K562 (cell line): ENCODE data around the gene LYSMD1. TPM values are rescaled to one million over a fixed set of nuclear protein-coding genes. Genes with fewer than 3 reads are reported as not detected.
A peak's percentile ranks its signal among the peaks of the same experiment; 100 is the strongest.

ENCODE experiments used
- ATAC-seq: fragments of 200-7000 bp; cut with Tn5 transposase; 3 replicates; pipeline ENCODE4 v1.9.1; 2020; ENCODE audit warnings: moderate library complexity
- BruUV-seq: library from RNA; stranded (reverse); fragments of 400-500 nt; replicated peaks from 2 replicates; lab custom pipeline; 2021; lab: Mats Ljungman, UMichigan
- CTCF ChIA-PET: fragments of 300-600 bp; formaldehyde crosslinking; extraction: SDS; loops from one replicate; lab custom pipeline; 2021; ENCODE audit warnings: low intra/inter-chr PET ratio; lab: Yijun Ruan, JAX
- POLR2A ChIA-PET: fragments of 300-600, 350-650 bp; sonication (Branson Sonifier 250); formaldehyde crosslinking; extraction: SDS; loops from one replicate; lab custom pipeline; 2021; ENCODE audit warnings: antibody characterized with exemption, inconsistent platforms; lab: Yijun Ruan, JAX
- DNase-seq, 4 experiments: peaks; one replicate each; pipeline versions ENCODE4 v3.0.0 to v3.0.0-alpha.2; 2011 to 2018; ENCODE audit warnings: low spot score in 3 of 4, mixed read lengths in 3 of 4; ENCODE audit errors: extremely low read depth in 1 of 4
- FAIRE-seq: peaks from 2 replicates; lab custom pipeline; 2011; peaks lifted over from hg19 to GRCh38; lab: Jason Lieb, UNC
- H2AFZ ChIP-seq: 2 replicates; pipeline ENCODE4 v1.6.0; 2011; ENCODE audit warnings: low read depth, low read length, control low read depth, inconsistent platforms
- H3K27ac ChIP-seq: fragments of 200-600 bp; 3 replicates; pipeline ENCODE4 v1.8.0; 2011; ENCODE audit warnings: low read depth, mild to moderate bottlenecking, control low read depth, inconsistent platforms, low read length, moderate library complexity, mixed read lengths; ENCODE audit errors: extremely low read depth
- H3K27me3 ChIP-seq, 2 experiments: fragments of 300-600 bp in 1 of 2; 2 replicates in 1 of 2; 3 replicates in 1 of 2; pipeline versions ENCODE4 v1.6.0 to v1.8.0; 2011; ENCODE audit warnings: inconsistent platforms in 2 of 2, low read length in 2 of 2, mild to moderate bottlenecking in 1 of 2, mixed read lengths in 1 of 2, moderate library complexity in 1 of 2; ENCODE audit not compliant: control insufficient read depth in 2 of 2, insufficient read depth in 2 of 2
- H3K36me3 ChIP-seq: fragments of 300-600 bp; 3 replicates; pipeline ENCODE4 v1.8.0; 2011; ENCODE audit warnings: mild to moderate bottlenecking, low read length, inconsistent platforms; ENCODE audit not compliant: control insufficient read depth, insufficient read depth
- H3K4me1 ChIP-seq, 2 experiments: fragments of 200-600 bp in 1 of 2; replicated peaks in 1 of 2; 2 replicates in 1 of 2; 3 replicates in 1 of 2; pipeline versions ENCODE4 v1.5.1 to v1.8.0; 2011; ENCODE audit warnings: inconsistent platforms in 2 of 2, low read length in 2 of 2, mild to moderate bottlenecking in 1 of 2, mixed read lengths in 1 of 2, moderate library complexity in 1 of 2; ENCODE audit not compliant: control insufficient read depth in 2 of 2, insufficient read depth in 2 of 2
- H3K4me2 ChIP-seq: 2 replicates; pipeline ENCODE4 v1.6.1; 2011; ENCODE audit warnings: low read length, control low read depth, inconsistent platforms, mixed read lengths; ENCODE audit not compliant: insufficient read depth
- H3K4me3 ChIP-seq: fragments of 200-600 bp; sonication (generic), shearing (Covaris generic); 2 replicates; pipeline ENCODE4 v1.5.1; 2016; ENCODE audit warnings: control low read depth, inconsistent platforms
- H3K79me2 ChIP-seq: fragments of 200-600 bp; 3 replicates; pipeline ENCODE4 v1.8.0; 2011; ENCODE audit warnings: low read length, inconsistent platforms; ENCODE audit not compliant: control insufficient read depth, insufficient read depth
- H3K9ac ChIP-seq, 2 experiments: 2 replicates each; pipeline versions ENCODE4 v1.6.0 to v1.6.1; 2011; ENCODE audit warnings: low read depth in 2 of 2, low read length in 2 of 2, control low read depth in 1 of 2, inconsistent platforms in 1 of 2, mild to moderate bottlenecking in 1 of 2, mixed read lengths in 1 of 2; ENCODE audit not compliant: insufficient read depth in 1 of 2
- H3K9me1 ChIP-seq: one replicate; pipeline ENCODE4 v1.6.0; 2011; ENCODE audit warnings: inconsistent platforms, mild to moderate bottlenecking, low read length, moderate library complexity; ENCODE audit not compliant: control insufficient read depth, insufficient read depth
- H3K9me3 ChIP-seq: replicated peaks from 2 replicates; pipeline ENCODE4 v1.5.1; 2011; ENCODE audit warnings: low read depth, low read length, inconsistent platforms; ENCODE audit not compliant: control insufficient read depth, insufficient read depth
- H4K20me1 ChIP-seq: replicated peaks from 2 replicates; pipeline ENCODE4 v1.6.1; 2011; ENCODE audit warnings: low read length, inconsistent platforms, mixed read lengths; ENCODE audit not compliant: control insufficient read depth, insufficient read depth
- E2F1 ChIP-seq: sonication (generic); formaldehyde crosslinking; IDR thresholded peaks from 2 replicates; pipeline ENCODE4 v1.8.1; 2023; ENCODE audit warnings: mild to moderate bottlenecking, missing genetic modification reagents, moderate library complexity
- PHF20 ChIP-seq: fragments of 450-650 bp; IDR thresholded peaks from 2 replicates; pipeline ENCODE4 v1.6.1; 2018; ENCODE audit not compliant: partially characterized antibody
- SRSF9 ChIP-seq: fragments of 200-400 bp; formaldehyde crosslinking; IDR thresholded peaks from 2 replicates; pipeline ENCODE4 v1.6.1; 2017; ENCODE audit warnings: low read depth, low read length, borderline replicate concordance
- ZBTB33 ChIP-seq: sonication (generic); formaldehyde crosslinking; IDR thresholded peaks from 2 replicates; pipeline ENCODE4 v1.8.1; 2023; ENCODE audit warnings: mild to moderate bottlenecking, missing genetic modification reagents
- ZNF143 ChIP-seq: sonication (generic); formaldehyde crosslinking; IDR thresholded peaks from 2 replicates; pipeline ENCODE4 v1.9.0; 2022; ENCODE audit warnings: mild to moderate bottlenecking, missing genetic modification reagents
- ZNF263 ChIP-seq: sonication (generic); formaldehyde crosslinking; IDR thresholded peaks from 2 replicates; pipeline ENCODE4 v1.8.0; 2022; ENCODE audit warnings: mild to moderate bottlenecking, missing genetic modification reagents, borderline replicate concordance
- ZNF449 ChIP-seq: fragments of 250-450 bp; sonication (Bioruptor Pico); IDR thresholded peaks from 2 replicates; pipeline ENCODE4 v1.8.0; 2022; ENCODE audit warnings: moderate library complexity, mild to moderate bottlenecking, inconsistent platforms
- WGBS: fragments of 100-300 bp; shearing (Covaris generic); methylation state at CpG from one replicate; pipeline ENCODE4 v1.1.6; 2016; ENCODE audit warnings: low coverage, mixed read lengths; ENCODE audit not compliant: insufficient coverage; ENCODE audit errors: missing lambda C conversion rate; 5-methylcytosine and 5-hydroxymethylcytosine counted together
- in situ Hi-C: fragments of 300-500 bp; cut with MboI; formaldehyde crosslinking; loops from 4 replicates; pipeline ENCODE4 v1.15.0; 2018; ENCODE audit warnings: inconsistent platforms, mixed read lengths
- intact Hi-C: fragments of 100-400 bp; cut with micrococcal nuclease; formaldehyde crosslinking; loops from 2 replicates; pipeline ENCODE4 v1.14.2; 2022
- polyA plus RNA-seq, 8 experiments: library from polyadenylated mRNA; depleted of rRNA in 4 of 8; stranded (reverse) in 5 of 8; unstranded in 3 of 8; fragments of >200 nt; fragmentation: Nextera tagmentation in 2 of 8; fragmentation: Illumina TruSeq in 1 of 8; extraction: Ambion mirVana in 2 of 8; extraction: Trizol in 1 of 8; gene quantifications; 2 replicates each; pipeline versions ENCODE4 v1.2.1 to v1.2.3, GENCODE V29; 2011 to 2014; ENCODE audit warnings: inconsistent platforms in 1 of 8, missing spikeins in 1 of 8
- total RNA-seq, 7 experiments: library from RNA; depleted of rRNA in 6 of 7; stranded (reverse); fragments of >200 nt in 6 of 7; fragmentation: Illumina TruSeq in 2 of 7; extraction: Trizol in 2 of 7; gene quantifications; 2 replicates each; pipeline versions ENCODE4 v1.2.1 to v1.2.3, GENCODE V29; 2011 to 2021; ENCODE audit warnings: low replicate concordance in 1 of 7

LYSMD1 gene
- total and polyA plus RNA-seq, 9 of the 15 experiments (the other 6 are each of a cell fraction or from before 2014, with no cell fraction given): 2.2 to 9.4 (median 6.0) TPM

DNA sequence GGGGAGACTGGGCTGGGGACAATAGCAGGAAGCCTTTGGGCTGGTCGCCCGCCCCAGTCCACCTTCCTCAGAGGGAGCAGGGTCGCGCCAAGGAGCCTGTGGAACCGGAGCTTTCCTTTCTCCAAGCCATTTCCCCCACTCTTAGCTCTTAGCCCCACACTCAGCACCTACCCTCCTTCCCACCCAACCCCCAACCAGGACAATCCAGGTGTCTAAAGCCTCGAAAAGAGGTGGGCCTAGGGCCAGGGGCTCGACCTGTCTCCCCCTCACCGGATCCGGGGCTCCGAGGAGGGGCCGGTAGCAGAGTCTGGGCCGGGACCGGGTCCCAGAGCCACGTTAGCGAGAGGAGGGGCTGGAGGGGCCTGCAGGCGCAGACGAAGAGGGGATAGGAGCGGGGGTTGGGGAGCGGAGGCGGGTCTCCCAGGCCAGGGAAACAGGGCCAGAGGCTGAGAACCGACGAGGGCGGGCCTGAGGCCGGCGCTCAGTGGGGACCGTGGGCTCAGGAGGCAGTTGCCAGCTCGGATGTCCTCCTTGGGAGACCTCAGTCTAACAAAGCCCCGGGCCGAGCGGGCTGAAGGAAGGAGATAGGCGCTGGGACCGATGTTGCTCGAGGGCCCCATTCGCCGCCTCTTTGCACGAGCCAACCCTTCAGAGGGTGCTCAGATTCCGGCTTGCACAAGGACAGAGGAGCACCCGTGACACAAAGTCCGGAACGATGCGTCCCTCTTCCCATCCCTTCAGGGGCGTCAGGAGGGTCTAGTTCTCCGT lies 20.2 kb downstream of the LYSMD1 start (continued):
- peak; percentile 83 for TF ChIP-seq ZBTB33 (CRISPR knock-in tag)

DNA sequence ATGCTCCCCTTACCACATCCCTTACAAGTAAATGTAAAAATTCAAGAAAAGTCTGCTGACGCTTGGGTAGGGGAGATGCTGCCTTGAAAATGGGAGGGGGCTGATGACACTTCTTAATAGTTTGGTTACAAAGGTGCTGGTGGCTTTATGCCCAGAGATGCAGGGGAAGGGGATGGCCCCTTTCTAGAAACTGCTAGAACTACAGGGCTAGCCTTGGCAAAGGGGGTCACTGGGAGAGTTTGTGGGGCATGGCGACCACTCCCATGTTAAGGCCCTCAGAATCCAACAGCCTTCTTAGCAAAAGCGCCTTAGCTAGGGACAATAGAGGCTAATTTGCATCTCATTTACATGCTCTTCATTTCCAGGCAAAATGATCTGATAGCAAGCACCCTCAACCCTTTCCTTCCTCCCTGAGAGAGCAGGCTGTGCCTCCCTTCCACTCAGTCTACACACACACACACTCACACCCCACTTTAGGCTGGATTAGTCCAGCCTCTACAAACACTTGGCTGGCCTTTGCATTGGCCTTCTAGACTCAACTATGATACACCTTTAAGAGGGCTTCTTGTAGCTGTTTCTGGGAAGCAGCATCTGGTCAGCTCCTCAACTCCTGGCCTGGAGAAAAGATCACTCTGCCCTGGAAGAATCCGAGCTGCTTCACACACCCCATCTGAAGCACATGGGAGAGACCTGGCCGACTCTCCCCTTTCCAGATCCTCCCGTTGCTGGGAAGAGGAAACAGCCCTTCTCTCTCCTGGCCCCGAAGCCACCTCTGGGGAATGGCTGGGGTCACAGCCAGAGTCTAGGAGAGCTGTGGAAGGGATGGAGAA lies 21.0 kb downstream of the LYSMD1 start:
- ChIA-PET CTCF (no interaction called here), POLR2A (interaction anchor here (0.5 to 1.7 kb wide), 5 partner anchors 10 to 163 kb away, joined by 3 to 7 read pairs (median 5); partner anchors contain the start of genes ANXA9 and LYSMD1)
- peaks cover 20 to 46% of the 10 kb centered on the region in 2 experiments; a peak in 4 of 5 replicates for H3K4me1 ChIP-seq
- peak in 1 of 4 experiments; percentile 35 for DNase-seq
- intact Hi-C loops: no loop called here
- H3K9me1 ChIP-seq: no peaks in the 10 kb centered on the region
- no peak overlapping the region for H3K4me3 ChIP-seq
- in situ Hi-C loops: no loop called here
- H3K27ac ChIP-seq: no peak overlapping the region
- BruUV-seq: no TSS peak
- H3K36me3 ChIP-seq: no peaks in the 10 kb centered on the region
- WGBS: 44% methylated on average over 7 of the region's 7 CpGs
- no peaks in the 10 kb centered on the region for H3K79me2 ChIP-seq
- no peak overlapping the region for H3K4me2 ChIP-seq
- no peak for ATAC-seq
- no peaks in the 10 kb centered on the region for H3K9me3 ChIP-seq
- H2AFZ ChIP-seq: no peak overlapping the region
- H3K27me3 ChIP-seq: no peaks in the 10 kb centered on the region
- FAIRE-seq: peak; percentile 82
- H3K9ac ChIP-seq: peak overlapping the region in 1 of 2 experiments; percentile 45; a peak in 1 of 4 replicates
- no peaks in the 10 kb centered on the region; the same call in 1 of the 2 replicates for H4K20me1 ChIP-seq
- TF ChIP-seq PHF20 (no peak), E2F1 (CRISPR knock-in tag) (no peak), SRSF9 (no peak), ZNF263 (CRISPR knock-in tag) (peak; percentile 63; the same call in 1 of the 2 replicates), ZNF143 (CRISPR knock-in tag) (no peak), ZNF449 (CRISPR knock-in tag) (peak; percentile 60; the same call in 1 of the 2 replicates)
